Gastroesophageal sphincter (tissue), 4 donors: Measurements from ENCODE around the gene METRNL. TPM values are rescaled to one million over a fixed set of nuclear protein-coding genes. Genes with fewer than 3 reads are reported as not detected.
"Not testable (repeated sequence)": the region's sequence is repeated elsewhere in the genome, so short reads cannot be mapped to it uniquely, and the experiment has no call there.

ENCODE experiments used
- ATAC-seq: fragments of 150-250 bp; one replicate; pipeline ENCODE4 v1.9.1; 2016; ENCODE audit warnings: mild to moderate bottlenecking, moderate library complexity
- H3K27ac ChIP-seq, 4 donors: fragments of 200-600 bp; sonication (generic) in 3 of 4; 1 replicate in 3 of 4; 2 replicates in 1 of 4; pipeline ENCODE4 v1.5.1; 2016 to 2019
- H3K27me3 ChIP-seq: fragments of 200-600 bp; sonication (generic); one replicate; pipeline ENCODE4 v1.5.1; 2019
- H3K36me3 ChIP-seq, 2 donors: fragments of 200-600 bp; sonication (generic); one replicate each; pipeline ENCODE4 v1.5.1; 2019; ENCODE audit warnings: control low read depth in 1 of 2
- H3K4me1 ChIP-seq, 3 donors: fragments of 200-600 bp; sonication (generic); 1 replicate in 2 of 3; 2 replicates in 1 of 3; pipeline ENCODE4 v1.5.1; 2016 to 2019; ENCODE audit warnings: control low read depth in 2 of 3
- H3K4me3 ChIP-seq, 2 donors: fragments of 200-600 bp; sonication (generic); one replicate each; pipeline ENCODE4 v1.5.1; 2019; ENCODE audit warnings: mild to moderate bottlenecking in 1 of 2, moderate library complexity in 1 of 2
- H3K9me3 ChIP-seq, 3 donors: fragments of 200-600 bp; sonication (generic); one replicate each; pipeline ENCODE4 v1.5.1; 2017 to 2019; ENCODE audit warnings: control low read depth in 2 of 3
- CTCF ChIP-seq, 4 experiments: fragments of 200-600 bp in 2 of 4; fragments of 450-650 bp in 2 of 4; sonication (generic) in 1 of 4; IDR thresholded peaks; one replicate each; pipeline ENCODE4 v1.5.1; 2017 to 2019; ENCODE audit warnings: antibody characterized with exemption in 4 of 4, mild to moderate bottlenecking in 2 of 4, moderate library complexity in 2 of 4
- EP300 ChIP-seq: sonication (generic); formaldehyde crosslinking; IDR thresholded peaks from one replicate; pipeline ENCODE4 v1.6.1; 2017; ENCODE audit warnings: antibody characterized with exemption, mild to moderate bottlenecking
- POLR2A ChIP-seq, 2 donors: fragments of 450-650 bp; IDR thresholded peaks; one replicate each; pipeline ENCODE4 v1.6.1; 2017; ENCODE audit warnings: antibody characterized with exemption in 2 of 2, mild to moderate bottlenecking in 2 of 2, moderate library complexity in 1 of 2
- POLR2AphosphoS5 ChIP-seq: sonication (generic); formaldehyde crosslinking; IDR thresholded peaks from one replicate; pipeline ENCODE4 v1.6.1; 2017; ENCODE audit warnings: antibody characterized with exemption
- WGBS, 2 donors: methylation state at CpG; one replicate each; pipeline ENCODE4 v1.1.5; 2018; ENCODE audit warnings: low coverage in 1 of 2; 5-methylcytosine and 5-hydroxymethylcytosine counted together
- total RNA-seq, 4 donors: library from RNA; depleted of rRNA; stranded (reverse); fragments of >200 nt; gene quantifications; one replicate each; pipeline ENCODE4 v1.1.0, GENCODE V29; 2016

Gene METRNL
- total RNA-seq, 4 donors from 2014 or later, result 41.1 to 82.6 (median 66.3) TPM

GRCh38 chr17:83132251-83133081, 53.1 kb downstream of the METRNL start:
- H3K27me3 ChIP-seq, result peaks cover 21% of the 10 kb centered on the region
- H3K9me3 ChIP-seq, result no peaks in the 10 kb centered on the region
- 87 to 100% methylated on average over 1 to 8 of the region's 21 CpGs for WGBS, 2 donors
- TF ChIP-seq EP300 (no peak), POLR2A (IDR thresholded peaks at IDR 0.05) (no peak), CTCF (IDR thresholded peaks at IDR 0.05) (no peak), POLR2AphosphoS5 (no peak)
- no peak overlapping the region for H3K27ac ChIP-seq
- H3K36me3 ChIP-seq, result no peaks in the 10 kb centered on the region
- no peak for ATAC-seq
- no peaks in the 10 kb centered on the region for H3K4me1 ChIP-seq
- no peak overlapping the region for H3K4me3 ChIP-seq

GRCh38 chr17:83133302-83134121, 54.1 kb downstream of the METRNL start:
- H3K27me3 ChIP-seq, result peaks cover 32% of the 10 kb centered on the region
- no peak overlapping the region for H3K27ac ChIP-seq
- H3K4me1 ChIP-seq, result no peaks in the 10 kb centered on the region
- no peak overlapping the region for H3K4me3 ChIP-seq
- H3K36me3 ChIP-seq, result no peaks in the 10 kb centered on the region
- H3K9me3 ChIP-seq, result no peaks in the 10 kb centered on the region
- no peak for ATAC-seq
- WGBS, 2 donors, result 66% methylated on average over 6 of the region's 16 CpGs; no CpG with 5 or more reads in 1 of the 2 donors
- TF ChIP-seq EP300, result no peak
- TF ChIP-seq POLR2AphosphoS5, result no peak
- no peak for TF ChIP-seq POLR2A (IDR thresholded peaks at IDR 0.05)
- no peak for TF ChIP-seq CTCF (IDR thresholded peaks at IDR 0.05)

- WGBS, 2 donors, result 100% methylated on average over 1 to 3 of the region's 38 CpGs
- not testable (repeated sequence) for H3K36me3 ChIP-seq, H3K27ac ChIP-seq, H3K4me1 ChIP-seq, H3K9me3 ChIP-seq, ATAC-seq, H3K4me3 ChIP-seq
- peaks cover 35% of the 10 kb centered on the region for H3K27me3 ChIP-seq
Measured at GRCh38 chr17:83134456-83134855, 55.0 kb downstream of the METRNL start.

GRCh38 chr17:83135692-83136091, 56.3 kb downstream of the METRNL start:
- no peak for ATAC-seq
- no peak overlapping the region for H3K27ac ChIP-seq
- no CpG with 5 or more reads among the region's 14 CpGs for WGBS, 2 donors
- no peaks in the 10 kb centered on the region for H3K4me1 ChIP-seq
- no peak overlapping the region for H3K4me3 ChIP-seq
- TF ChIP-seq POLR2AphosphoS5, result no peak
- no peak for TF ChIP-seq CTCF (IDR thresholded peaks at IDR 0.05)
- no peak for TF ChIP-seq EP300
- TF ChIP-seq POLR2A (IDR thresholded peaks at IDR 0.05), result no peak
- H3K9me3 ChIP-seq, result no peaks in the 10 kb centered on the region
- no peaks in the 10 kb centered on the region for H3K36me3 ChIP-seq
- peaks cover 35% of the 10 kb centered on the region for H3K27me3 ChIP-seq

- WGBS, 2 donors, result 61 to 86% methylated on average over 4 to 5 of the region's 13 CpGs
- no peak overlapping the region for H3K27ac ChIP-seq
- peaks cover 35% of the 10 kb centered on the region for H3K27me3 ChIP-seq
- no peaks in the 10 kb centered on the region for H3K36me3 ChIP-seq
- TF ChIP-seq EP300, result no peak
- no peak for TF ChIP-seq POLR2A (IDR thresholded peaks at IDR 0.05)
- TF ChIP-seq CTCF (IDR thresholded peaks at IDR 0.05), result no peak
- no peak for TF ChIP-seq POLR2AphosphoS5
- H3K4me1 ChIP-seq, result no peaks in the 10 kb centered on the region
- no peak overlapping the region for H3K4me3 ChIP-seq
- ATAC-seq, result no peak
- H3K9me3 ChIP-seq, result no peaks in the 10 kb centered on the region
Measured at GRCh38 chr17:83136156-83136555, 56.7 kb downstream of the METRNL start.
